Karpas-422 (cell line): ENCODE data around the gene UBXN6. TPM values are rescaled to one million over a fixed set of nuclear protein-coding genes. Genes with fewer than 3 reads are reported as not detected.

ENCODE experiments used
- DNase-seq: peaks from one replicate; pipeline ENCODE4 v3.0.0-alpha.2; 2015
- H2AFZ ChIP-seq: fragments of 200-600 bp; sonication (generic); 2 replicates; pipeline ENCODE4 v1.6.1; 2014; ENCODE audit warnings: antibody characterized with exemption, low read length, mixed read lengths
- H3K27ac ChIP-seq: fragments of 200-600 bp; sonication (generic); 2 replicates; pipeline ENCODE4 v1.5.1; 2014; ENCODE audit warnings: mild to moderate bottlenecking, low read length, moderate library complexity
- H3K27me3 ChIP-seq: fragments of 200-600 bp; sonication (generic); 2 replicates; pipeline ENCODE4 v1.6.1; 2014; ENCODE audit warnings: low read length, mixed read lengths
- H3K36me3 ChIP-seq: fragments of 200-600 bp; sonication (generic); 2 replicates; pipeline ENCODE4 v1.6.1; 2014; ENCODE audit warnings: low read length, mixed read lengths; ENCODE audit not compliant: insufficient read depth
- H3K4me1 ChIP-seq: fragments of 200-600 bp; sonication (generic); 2 replicates; pipeline ENCODE4 v1.6.1; 2014; ENCODE audit warnings: mild to moderate bottlenecking, low read length, mixed read lengths
- H3K4me2 ChIP-seq: fragments of 200-600 bp; sonication (generic); 2 replicates; pipeline ENCODE4 v1.6.1; 2014; ENCODE audit warnings: low read length, low read depth, mild to moderate bottlenecking; ENCODE audit not compliant: poor library complexity, severe bottlenecking
- H3K4me3 ChIP-seq: fragments of 200-600 bp; sonication (generic); 2 replicates; pipeline ENCODE4 v1.5.1; 2014; ENCODE audit warnings: mild to moderate bottlenecking, antibody characterized with exemption, low read length, mixed read lengths
- H3K79me2 ChIP-seq: fragments of 200-600 bp; sonication (generic); 2 replicates; pipeline ENCODE4 v1.6.1; 2014; ENCODE audit warnings: mild to moderate bottlenecking, low read length, mixed read lengths
- H3K9ac ChIP-seq: fragments of 200-600 bp; sonication (generic); 2 replicates; pipeline ENCODE4 v1.6.0; 2014; ENCODE audit warnings: low read length
- H3K9me2 ChIP-seq: fragments of 200-600 bp; sonication (generic), shearing (Covaris generic); replicated peaks from 2 replicates; pipeline ENCODE4 v1.6.0; 2014; ENCODE audit warnings: mild to moderate bottlenecking, low read length, moderate library complexity; ENCODE audit not compliant: insufficient read depth
- H3K9me3 ChIP-seq: fragments of 300-700, 200-600 bp; sonication (generic); 2 replicates; pipeline ENCODE4 v1.6.1; 2014; ENCODE audit warnings: low read length, mixed read lengths
- H4K20me1 ChIP-seq: fragments of 200-600 bp; sonication (generic); 2 replicates; pipeline ENCODE4 v1.6.1; 2014; ENCODE audit warnings: mild to moderate bottlenecking, antibody characterized with exemption, low read length, low read depth; ENCODE audit not compliant: insufficient read depth
- total RNA-seq: library from RNA; depleted of rRNA; stranded (reverse); fragments of >200 nt; shearing (Covaris generic); gene quantifications from 2 replicates; pipeline ENCODE4 v1.2.3, GENCODE V29; 2014; ENCODE audit warnings: low replicate concordance

The UBXN6 gene
- total RNA-seq, 1 experiment from 2014 or later: 112 TPM

GRCh38 chr19:4442819-4443146 lies 14.8 kb downstream of the UBXN6 start:
- Histone ChIP-seq H3K4me1 (no peaks in the 10 kb centered on the region), H3K27ac (no peak overlapping the region), H4K20me1 (peaks cover 7% of the 10 kb centered on the region; the same call in 1 of the 2 replicates), H3K79me2 (peaks cover 6% of the 10 kb centered on the region; the same call in 1 of the 2 replicates), H3K36me3 (peaks cover 21% of the 10 kb centered on the region; the same call in 1 of the 2 replicates), H2AFZ (no peak overlapping the region), H3K9me3 (no peaks in the 10 kb centered on the region), H3K4me3 (no peak overlapping the region), H3K4me2 (no peak overlapping the region), H3K9ac (no peak overlapping the region), H3K27me3 (no peaks in the 10 kb centered on the region), H3K9me2 (no peaks in the 10 kb centered on the region)
- no peak for DNase-seq

DNA sequence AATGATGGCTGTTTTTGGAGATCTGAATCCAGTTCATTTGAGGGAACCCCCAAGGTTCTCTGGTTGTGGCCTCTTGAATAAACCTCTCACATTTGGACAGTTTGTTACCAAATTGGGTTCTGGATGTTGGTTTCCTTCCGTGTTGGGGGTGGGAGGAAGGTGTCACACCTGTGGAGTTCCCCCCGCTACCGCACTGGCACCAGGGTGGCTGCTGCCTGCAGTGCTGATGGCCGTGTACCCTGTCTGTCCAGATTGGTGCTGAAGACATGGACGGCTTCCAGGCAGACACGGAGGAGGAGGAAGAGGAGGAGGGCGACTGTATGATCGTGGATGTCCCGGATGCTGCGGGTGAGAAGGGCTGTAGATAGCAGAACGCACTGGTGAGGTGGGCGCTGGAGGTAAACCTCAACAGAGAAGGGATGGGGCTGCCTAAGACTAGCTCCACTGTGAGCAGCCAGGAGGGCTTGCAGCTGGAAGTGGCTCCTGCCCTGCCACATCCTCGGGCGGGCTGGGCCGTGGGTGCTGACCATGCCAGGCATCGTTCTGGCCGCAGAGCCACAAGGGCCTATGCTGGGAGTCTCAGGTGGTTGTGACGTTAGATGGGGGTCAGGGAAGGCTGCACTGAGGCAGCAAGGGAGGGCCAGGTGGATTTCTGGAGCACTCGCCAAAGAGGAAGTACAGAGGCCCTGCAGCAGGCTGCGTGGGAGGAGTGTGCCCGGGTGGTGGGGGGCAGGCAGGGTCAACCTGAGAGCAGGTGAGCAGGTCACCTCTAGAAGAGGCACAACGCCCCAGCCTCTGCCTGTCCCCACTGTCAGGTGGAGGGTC lies 15.4 kb downstream of the UBXN6 start:
- no peaks in the 10 kb centered on the region for H3K4me1 ChIP-seq
- no peaks in the 10 kb centered on the region for H3K27me3 ChIP-seq
- no peak overlapping the region for H3K4me3 ChIP-seq
- peaks cover 6% of the 10 kb centered on the region; the same call in 1 of the 2 replicates for H3K79me2 ChIP-seq
- no peak overlapping the region for H3K27ac ChIP-seq
- H3K4me2 ChIP-seq: no peak overlapping the region
- no peaks in the 10 kb centered on the region for H3K9me2 ChIP-seq
- H3K36me3 ChIP-seq: peaks cover 21% of the 10 kb centered on the region; the same call in 1 of the 2 replicates
- H2AFZ ChIP-seq: no peak overlapping the region
- H3K9ac ChIP-seq: no peak overlapping the region
- peaks cover 7% of the 10 kb centered on the region; the same call in 1 of the 2 replicates for H4K20me1 ChIP-seq
- no peaks in the 10 kb centered on the region for H3K9me3 ChIP-seq
- no peak for DNase-seq

- no peak overlapping the region for H3K4me3 ChIP-seq
- no peaks in the 10 kb centered on the region for H3K27me3 ChIP-seq
- peaks cover 14% of the 10 kb centered on the region for H3K79me2 ChIP-seq
- H3K4me2 ChIP-seq: no peak overlapping the region
- no peak overlapping the region for H2AFZ ChIP-seq
- peaks cover 27% of the 10 kb centered on the region; the same call in 1 of the 2 replicates for H3K36me3 ChIP-seq
- no peaks in the 10 kb centered on the region for H3K4me1 ChIP-seq
- H3K9ac ChIP-seq: no peak overlapping the region
- H3K9me3 ChIP-seq: no peaks in the 10 kb centered on the region
- no peak for DNase-seq
- H4K20me1 ChIP-seq: peaks cover 12% of the 10 kb centered on the region
- no peak overlapping the region for H3K27ac ChIP-seq
- no peaks in the 10 kb centered on the region for H3K9me2 ChIP-seq
Measured at GRCh38 chr19:4439243-4439642, 18.4 kb downstream of the UBXN6 start.

DNA sequence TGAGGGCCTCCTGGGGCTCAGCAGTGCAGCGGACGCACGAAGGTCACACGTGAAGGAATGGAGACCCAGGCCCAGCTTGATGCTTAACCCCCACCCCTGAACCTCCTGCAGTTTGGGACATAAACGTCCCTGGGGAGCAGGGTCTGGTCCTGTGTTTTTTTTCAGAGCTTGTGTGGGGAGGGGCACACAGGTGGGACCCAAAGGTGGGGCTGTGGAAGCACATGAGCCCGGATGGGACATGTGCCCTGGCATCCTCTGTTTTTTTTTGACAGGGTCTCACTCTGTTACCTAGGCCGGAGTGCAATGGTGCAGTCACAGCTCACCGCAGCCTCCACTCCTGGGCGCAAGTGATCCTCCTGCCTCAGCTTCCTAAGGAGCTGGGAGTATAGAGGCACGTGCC lies 20.5 kb downstream of the UBXN6 start:
- Histone ChIP-seq H3K9me3 (no peaks in the 10 kb centered on the region), H3K9me2 (no peaks in the 10 kb centered on the region), H3K4me3 (no peak overlapping the region), H3K36me3 (peaks cover 34% of the 10 kb centered on the region; the same call in 1 of the 2 replicates), H3K27ac (no peak overlapping the region), H3K4me1 (peaks cover 1% of the 10 kb centered on the region; the same call in 1 of the 2 replicates), H2AFZ (no peak overlapping the region), H3K27me3 (no peaks in the 10 kb centered on the region), H3K9ac (no peak overlapping the region), H3K4me2 (no peak overlapping the region), H4K20me1 (peaks cover 12% of the 10 kb centered on the region), H3K79me2 (peaks cover 14% of the 10 kb centered on the region)
- DNase-seq: no peak

- no peak for DNase-seq
- peaks cover 14% of the 10 kb centered on the region; the same call in 1 of the 2 replicates for H4K20me1 ChIP-seq
- H3K27ac ChIP-seq: no peak overlapping the region
- no peak overlapping the region for H3K9ac ChIP-seq
- peaks cover 10% of the 10 kb centered on the region for H3K4me1 ChIP-seq
- peaks cover 39% of the 10 kb centered on the region; the same call in 1 of the 2 replicates for H3K36me3 ChIP-seq
- no peaks in the 10 kb centered on the region for H3K9me3 ChIP-seq
- no peak overlapping the region for H2AFZ ChIP-seq
- H3K79me2 ChIP-seq: peaks cover 14% of the 10 kb centered on the region
- no peak overlapping the region for H3K4me3 ChIP-seq
- H3K9me2 ChIP-seq: no peaks in the 10 kb centered on the region
- no peaks in the 10 kb centered on the region for H3K27me3 ChIP-seq
- no peak overlapping the region for H3K4me2 ChIP-seq
Measured at GRCh38 chr19:4436231-4436630, 21.4 kb downstream of the UBXN6 start.

GRCh38 chr19:4434391-4434790 lies 23.2 kb downstream of the UBXN6 start:
- H3K36me3 ChIP-seq: peaks cover 40% of the 10 kb centered on the region; the same call in 1 of the 2 replicates
- H4K20me1 ChIP-seq: peaks cover 17% of the 10 kb centered on the region; the same call in 1 of the 2 replicates
- H3K79me2 ChIP-seq: peaks cover 14% of the 10 kb centered on the region
- peaks cover 15% of the 10 kb centered on the region for H3K4me1 ChIP-seq
- no peak overlapping the region for H3K27ac ChIP-seq
- no peak overlapping the region for H3K9ac ChIP-seq
- H3K27me3 ChIP-seq: no peaks in the 10 kb centered on the region
- H3K4me3 ChIP-seq: no peak overlapping the region
- no peak for DNase-seq
- no peak overlapping the region for H2AFZ ChIP-seq
- H3K9me2 ChIP-seq: no peaks in the 10 kb centered on the region
- H3K4me2 ChIP-seq: no peak overlapping the region
- H3K9me3 ChIP-seq: no peaks in the 10 kb centered on the region

- H4K20me1 ChIP-seq: peaks cover 14% of the 10 kb centered on the region; the same call in 1 of the 2 replicates
- H3K4me2 ChIP-seq: no peak overlapping the region
- peaks cover 10% of the 10 kb centered on the region for H3K79me2 ChIP-seq
- no peaks in the 10 kb centered on the region for H3K27me3 ChIP-seq
- no peaks in the 10 kb centered on the region for H3K9me2 ChIP-seq
- H3K4me3 ChIP-seq: no peak overlapping the region
- H3K9me3 ChIP-seq: no peaks in the 10 kb centered on the region
- no peak for DNase-seq
- H3K4me1 ChIP-seq: peaks cover 15% of the 10 kb centered on the region
- H3K27ac ChIP-seq: no peak overlapping the region
- H3K9ac ChIP-seq: no peak overlapping the region
- no peak overlapping the region for H2AFZ ChIP-seq
- peaks cover 40% of the 10 kb centered on the region for H3K36me3 ChIP-seq
Measured at GRCh38 chr19:4432918-4433506, 24.6 kb downstream of the UBXN6 start.
